Keratinocyte (primary cell): Measurements from ENCODE around the gene FOXQ1.

Experiments
- CTCF ChIP-seq, 3 experiments: IDR thresholded peaks in 1 of 3; conservative IDR thresholded peaks in 1 of 3; optimal IDR thresholded peaks in 1 of 3; 2 replicates in 2 of 3; 3 replicates in 1 of 3; pipeline versions ENCODE3 to v1.5.1; 2011; ENCODE audit warnings: low read length in 3 of 3, mild to moderate bottlenecking in 3 of 3, moderate library complexity in 2 of 3, control low read depth in 1 of 3, inconsistent platforms in 1 of 3; ENCODE audit not compliant: insufficient read depth in 2 of 3; ENCODE audit errors: extremely low read depth in 1 of 3
- EZH2 ChIP-seq: IDR thresholded peaks from one replicate; pipeline ENCODE4 v1.6.1; 2012; ENCODE audit warnings: inconsistent platforms, mild to moderate bottlenecking, low read length, moderate library complexity

GRCh38 chr6:1263850-1264377, 48.0 kb upstream of the FOXQ1 start:
- TF ChIP-seq CTCF (optimal IDR thresholded peaks at IDR 0.05 in 1 of 3, IDR thresholded peaks at IDR 0.05 in 1 of 3, conservative IDR thresholded peaks at IDR 0.05 in 1 of 3; ENCODE audit: extremely low read depth in 1 of 3, insufficient read depth in 2 of 3, low read length in 3 of 3) = no peak
- no peak for TF ChIP-seq EZH2
